Keratinocyte (primary cell): Measurements from ENCODE around the gene ADAMTSL1. TPM values are rescaled to one million over a fixed set of nuclear protein-coding genes. Genes with fewer than 3 reads are reported as not detected.

Experiments used
- DNase-seq: peaks from one replicate; pipeline ENCODE4 v3.0.0-alpha.2; 2011; ENCODE audit warnings: low read depth, missing footprints, low spot score
- FAIRE-seq: peaks from 2 replicates; lab custom pipeline; 2011; peaks lifted over from hg19 to GRCh38; lab: Jason Lieb, UNC
- H2AFZ ChIP-seq: 2 replicates; pipeline ENCODE4 v1.6.0; 2012; ENCODE audit warnings: low read length, control low read depth, inconsistent platforms; ENCODE audit not compliant: control insufficient read depth
- H3K27ac ChIP-seq: 2 replicates; pipeline ENCODE4 v1.5.1; 2011; ENCODE audit warnings: low read length; ENCODE audit not compliant: control insufficient read depth, insufficient read depth
- H3K27me3 ChIP-seq: 3 replicates; pipeline ENCODE4 v1.6.0; 2011; ENCODE audit warnings: low read length; ENCODE audit not compliant: control insufficient read depth, insufficient read depth; ENCODE audit errors: extremely low read depth
- H3K36me3 ChIP-seq, 2 experiments: 2 replicates in 1 of 2; 3 replicates in 1 of 2; pipeline ENCODE4 v1.5.1; 2011; ENCODE audit warnings: low read length in 2 of 2, mild to moderate bottlenecking in 1 of 2; ENCODE audit not compliant: control insufficient read depth in 2 of 2, insufficient read depth in 2 of 2; ENCODE audit errors: extremely low read depth in 1 of 2
- H3K4me1 ChIP-seq: 3 replicates; pipeline ENCODE4 v1.5.1; 2011; ENCODE audit warnings: low read length; ENCODE audit not compliant: control insufficient read depth, insufficient read depth; ENCODE audit errors: extremely low read depth
- H3K4me2 ChIP-seq: 3 replicates; pipeline ENCODE4 v1.6.0; 2011; ENCODE audit warnings: low read depth, low read length; ENCODE audit not compliant: control insufficient read depth, insufficient read depth; ENCODE audit errors: extremely low read depth
- H3K4me3 ChIP-seq, 3 experiments: fragments of 200-600 bp in 1 of 3; sonication (generic) in 1 of 3; 2 replicates in 2 of 3; 3 replicates in 1 of 3; pipeline ENCODE4 v1.5.1; 2011 to 2016; ENCODE audit warnings: low read length in 3 of 3, mild to moderate bottlenecking in 3 of 3, control low read depth in 2 of 3, inconsistent platforms in 1 of 3, low read depth in 1 of 3, mixed read lengths in 1 of 3, mixed run types in 1 of 3, moderate library complexity in 1 of 3; ENCODE audit not compliant: control insufficient read depth in 2 of 3, insufficient read depth in 2 of 3; ENCODE audit errors: extremely low read depth in 1 of 3
- H3K79me2 ChIP-seq: 2 replicates; pipeline ENCODE4 v1.6.0; 2012; ENCODE audit warnings: low read length; ENCODE audit not compliant: control insufficient read depth, insufficient read depth
- H3K9ac ChIP-seq: 3 replicates; pipeline ENCODE4 v1.6.0; 2011; ENCODE audit warnings: low read length; ENCODE audit not compliant: control insufficient read depth, insufficient read depth; ENCODE audit errors: extremely low read depth
- H3K9me1 ChIP-seq: 3 replicates; pipeline ENCODE4 v1.6.0; 2011; ENCODE audit warnings: low read length; ENCODE audit not compliant: control insufficient read depth, insufficient read depth; ENCODE audit errors: extremely low read depth
- H3K9me3 ChIP-seq: 2 replicates; pipeline ENCODE4 v1.5.1; 2012; ENCODE audit warnings: low read depth, low read length; ENCODE audit not compliant: control insufficient read depth
- H4K20me1 ChIP-seq: 3 replicates; pipeline ENCODE4 v1.6.0; 2011; ENCODE audit warnings: low read length; ENCODE audit not compliant: control insufficient read depth, insufficient read depth; ENCODE audit errors: extremely low read depth
- CTCF ChIP-seq, 3 experiments: IDR thresholded peaks in 1 of 3; conservative IDR thresholded peaks in 1 of 3; optimal IDR thresholded peaks in 1 of 3; 2 replicates in 2 of 3; 3 replicates in 1 of 3; pipeline versions ENCODE3 to v1.5.1; 2011; ENCODE audit warnings: low read length in 3 of 3, mild to moderate bottlenecking in 3 of 3, moderate library complexity in 2 of 3, control low read depth in 1 of 3, inconsistent platforms in 1 of 3; ENCODE audit not compliant: insufficient read depth in 2 of 3; ENCODE audit errors: extremely low read depth in 1 of 3
- EZH2 ChIP-seq: IDR thresholded peaks from one replicate; pipeline ENCODE4 v1.6.1; 2012; ENCODE audit warnings: inconsistent platforms, mild to moderate bottlenecking, low read length, moderate library complexity
- dilution Hi-C: fragments of 300-500 bp; cut with MboI; formaldehyde crosslinking; loops from one replicate; pipeline ENCODE4 v1.7.0; 2020; ENCODE audit warnings: low sequenced_read_pairs; ENCODE audit not compliant: extremely low pct_ligation_motif_present
- polyA plus RNA-seq, 5 experiments: library from polyadenylated mRNA; depleted of rRNA in 3 of 5; stranded (reverse) in 3 of 5; stranded (forward) in 1 of 5; unstranded in 1 of 5; fragments of >200 nt; gene quantifications; 1 replicate in 1 of 5; 2 replicates in 3 of 5; 3 replicates in 1 of 5; pipeline versions ENCODE4 v1.2.1 to v1.2.3, GENCODE V29; 2011 to 2012; ENCODE audit warnings: missing spikeins in 2 of 5, low read depth in 1 of 5, low replicate concordance in 1 of 5

Gene ADAMTSL1
- polyA plus RNA-seq, 1 donor (not counting 4 experiments of a cell fraction or from before 2014, with no cell fraction given): 1.1 TPM

DNA sequence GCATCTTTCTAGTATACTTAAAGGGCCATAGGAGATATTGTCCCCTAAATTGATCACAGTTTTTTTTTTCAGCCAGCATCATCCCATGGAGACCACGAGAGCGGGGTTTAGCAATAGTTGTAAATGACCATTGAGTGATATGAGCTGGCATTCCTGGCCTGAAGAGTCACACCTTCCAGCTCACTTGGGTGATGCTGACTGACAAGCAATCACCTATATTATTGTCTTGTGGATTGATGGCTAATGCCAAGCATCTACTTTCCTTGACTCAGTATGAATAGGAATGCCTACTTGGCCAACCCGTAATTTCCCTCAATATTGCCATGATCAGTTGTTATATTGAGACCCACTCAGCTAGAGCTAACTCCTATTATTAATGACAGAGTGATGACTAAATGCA lies 70.5 kb downstream of the ADAMTSL1 start:
- Histone ChIP-seq H3K9me1 (no peaks in the 10 kb centered on the region), H3K27me3 (no peaks in the 10 kb centered on the region), H2AFZ (no peak overlapping the region), H3K9ac (no peak overlapping the region), H4K20me1 (no peaks in the 10 kb centered on the region), H3K36me3 (no peaks in the 10 kb centered on the region), H3K4me2 (no peak overlapping the region), H3K4me1 (peaks cover 23% of the 10 kb centered on the region), H3K9me3 (no peaks in the 10 kb centered on the region), H3K4me3 (no peak overlapping the region), H3K79me2 (no peaks in the 10 kb centered on the region), H3K27ac (no peak overlapping the region)
- FAIRE-seq (peak; percentile 51), DNase-seq (peak; percentile 1)
- dilution Hi-C loops: no loop called here
- TF ChIP-seq CTCF (optimal IDR thresholded peaks at IDR 0.05 in 1 of 3, IDR thresholded peaks at IDR 0.05 in 1 of 3, conservative IDR thresholded peaks at IDR 0.05 in 1 of 3; ENCODE audit: extremely low read depth in 1 of 3, insufficient read depth in 2 of 3, low read length in 3 of 3) (no peak), EZH2 (no peak)

GRCh38 chr9:18545636-18546360 lies 71.8 kb downstream of the ADAMTSL1 start:
- H3K9me3 ChIP-seq: no peaks in the 10 kb centered on the region
- H3K9ac ChIP-seq: no peak overlapping the region
- H4K20me1 ChIP-seq: no peaks in the 10 kb centered on the region
- H3K4me2 ChIP-seq: no peak overlapping the region
- no peaks in the 10 kb centered on the region for H3K36me3 ChIP-seq
- DNase-seq (no peak), FAIRE-seq (no peak)
- no peak for TF ChIP-seq EZH2
- TF ChIP-seq CTCF (optimal IDR thresholded peaks at IDR 0.05 in 1 of 3, IDR thresholded peaks at IDR 0.05 in 1 of 3, conservative IDR thresholded peaks at IDR 0.05 in 1 of 3; ENCODE audit: extremely low read depth in 1 of 3, insufficient read depth in 2 of 3, low read length in 3 of 3): no peak
- H3K27me3 ChIP-seq: no peaks in the 10 kb centered on the region
- H3K4me1 ChIP-seq: peaks cover 23% of the 10 kb centered on the region
- H3K27ac ChIP-seq: no peak overlapping the region
- H3K9me1 ChIP-seq: no peaks in the 10 kb centered on the region
- H2AFZ ChIP-seq: peak overlapping the region; percentile 3
- dilution Hi-C loops: no loop called here
- H3K79me2 ChIP-seq: no peaks in the 10 kb centered on the region
- no peak overlapping the region for H3K4me3 ChIP-seq
